SIG-M5 treated with dmso at 0.1 percent for 504 hours (cell line): ENCODE results near the gene SNTB2.
A peak's percentile ranks its signal among the peaks of the same experiment; 100 is the strongest.

ENCODE experiments used
- DNase-seq: peaks from one replicate; lab custom pipeline; 2025; ENCODE audit not compliant: unreplicated experiment; lab: John Stamatoyannopoulos, UW

SNTB2 gene

GRCh38 chr16:69179328-69180010, 7.5 kb upstream of the SNTB2 start:
- DNase-seq = no peak

DNA sequence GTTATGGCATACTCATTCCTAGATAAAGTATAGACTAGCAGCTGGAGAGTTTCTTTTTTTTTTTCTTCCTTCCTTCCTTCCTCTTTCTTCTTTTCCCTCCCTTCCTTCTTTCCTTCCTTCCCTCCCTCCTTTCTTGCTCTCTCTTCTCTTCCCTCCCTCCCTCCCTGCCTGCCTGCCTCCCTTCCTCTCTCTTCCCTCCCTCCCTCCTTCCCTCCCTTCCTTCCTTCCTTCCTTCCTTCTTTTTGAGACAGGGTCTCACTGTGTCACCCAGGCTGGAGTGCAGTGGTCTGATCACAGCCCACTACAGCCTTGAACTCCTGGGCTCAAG, 7.0 kb upstream of the SNTB2 start:
- no peak for DNase-seq

GRCh38 chr16:69182730-69183416, 4.1 kb upstream of the SNTB2 start:
- DNase-seq = no peak

DNA sequence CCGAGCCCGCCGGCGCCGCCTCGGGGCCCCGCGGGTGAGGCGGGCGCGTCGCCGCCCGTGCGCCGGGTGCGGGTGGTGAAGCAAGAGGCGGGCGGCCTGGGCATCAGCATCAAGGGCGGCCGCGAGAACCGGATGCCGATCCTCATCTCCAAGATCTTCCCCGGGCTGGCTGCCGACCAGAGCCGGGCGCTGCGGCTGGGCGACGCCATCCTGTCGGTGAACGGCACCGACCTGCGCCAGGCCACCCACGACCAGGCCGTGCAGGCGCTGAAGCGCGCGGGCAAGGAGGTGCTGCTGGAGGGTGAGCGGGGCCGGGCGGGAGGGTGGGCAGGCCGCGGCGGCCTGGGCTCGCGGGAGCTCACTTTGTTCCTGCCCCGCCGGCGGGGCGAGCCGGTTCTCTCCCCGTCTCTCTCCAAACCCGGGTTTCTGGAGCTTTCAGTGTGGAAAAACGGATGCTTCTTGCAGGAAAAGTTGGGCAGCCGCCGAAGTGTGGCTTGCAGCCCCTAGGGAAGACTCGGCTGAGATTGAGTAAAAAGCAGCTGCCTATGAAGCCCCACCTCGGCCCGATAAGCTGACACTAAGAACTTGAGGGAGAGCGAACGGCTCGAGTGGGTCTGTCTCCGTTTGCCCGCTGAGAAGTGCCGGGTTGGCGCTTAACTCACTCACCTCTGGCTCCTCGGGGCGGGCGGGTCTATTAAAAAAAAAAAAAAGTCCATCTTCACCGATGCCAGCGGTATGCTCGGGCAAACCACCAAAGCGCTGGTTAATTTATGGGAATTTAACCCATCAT, 677 bp downstream of the SNTB2 start:
- DNase-seq = no peak

DNA sequence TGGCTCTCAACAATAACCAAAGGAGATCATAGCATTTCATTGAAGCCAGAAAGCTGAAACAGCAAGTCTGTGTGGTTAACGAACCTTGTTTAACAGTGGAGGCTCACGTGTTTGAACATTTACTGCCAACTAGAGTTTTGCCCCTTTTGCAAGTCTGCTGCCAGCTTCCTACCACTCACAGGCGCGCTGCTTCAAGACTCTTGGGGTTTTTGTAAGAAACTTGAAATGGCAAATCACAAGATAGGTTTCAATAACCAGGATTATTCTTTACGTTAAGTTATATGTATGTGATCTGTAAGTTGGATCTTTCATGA, 1.2 kb downstream of the SNTB2 start:
- DNase-seq = no peak

- no peak for DNase-seq
Measured at GRCh38 chr16:69188716-69189115, 1.8 kb downstream of the SNTB2 start.

DNA sequence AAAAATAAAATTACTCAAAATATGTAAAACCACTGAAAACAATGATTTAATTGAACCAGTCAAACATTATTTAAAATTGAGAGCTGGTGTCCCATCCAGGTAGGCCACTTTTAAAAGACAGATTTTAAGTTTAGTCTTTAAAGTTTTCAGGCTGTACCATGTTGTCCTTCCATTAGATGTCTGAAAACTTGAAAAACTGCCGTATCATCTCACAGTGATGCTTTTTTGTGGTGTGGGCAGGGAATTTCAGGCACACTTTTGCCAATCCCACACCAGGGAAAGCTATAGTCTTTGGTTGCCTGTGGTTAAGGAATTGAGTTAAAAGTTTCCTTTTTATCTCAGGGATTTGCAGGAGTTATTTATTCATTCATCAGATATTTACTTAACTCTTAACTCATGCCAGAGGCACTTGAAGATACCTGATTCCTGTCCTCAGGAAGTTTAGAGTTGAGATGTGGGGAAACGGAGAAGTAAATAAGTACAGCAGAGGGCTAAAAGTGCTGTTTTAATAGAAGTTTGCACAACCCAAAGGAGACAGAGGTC, 3.2 kb downstream of the SNTB2 start:
- DNase-seq = no peak

- peak; percentile 82 for DNase-seq
Measured at GRCh38 chr16:69190598-69190997, 3.6 kb downstream of the SNTB2 start.

DNA sequence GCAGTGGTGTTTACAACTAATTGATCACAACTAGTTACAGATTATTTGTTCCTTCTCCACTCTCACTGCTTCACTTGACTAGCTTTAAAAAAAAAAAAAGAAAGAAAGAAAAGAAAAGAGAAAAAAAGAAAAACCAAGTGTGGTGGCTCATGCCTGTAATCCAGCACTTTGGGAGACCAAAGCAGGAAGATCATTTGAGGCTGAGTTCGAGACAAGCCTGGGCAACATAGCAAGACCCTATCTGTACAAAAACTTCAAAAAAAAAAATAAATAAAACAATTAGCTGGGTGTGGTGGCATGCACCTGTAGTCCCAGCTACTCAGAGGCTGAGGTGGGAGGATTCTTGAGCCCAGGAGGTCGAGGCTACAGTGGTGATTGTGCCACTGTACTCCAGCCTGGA, 4.2 kb downstream of the SNTB2 start:
- DNase-seq = no peak

DNA sequence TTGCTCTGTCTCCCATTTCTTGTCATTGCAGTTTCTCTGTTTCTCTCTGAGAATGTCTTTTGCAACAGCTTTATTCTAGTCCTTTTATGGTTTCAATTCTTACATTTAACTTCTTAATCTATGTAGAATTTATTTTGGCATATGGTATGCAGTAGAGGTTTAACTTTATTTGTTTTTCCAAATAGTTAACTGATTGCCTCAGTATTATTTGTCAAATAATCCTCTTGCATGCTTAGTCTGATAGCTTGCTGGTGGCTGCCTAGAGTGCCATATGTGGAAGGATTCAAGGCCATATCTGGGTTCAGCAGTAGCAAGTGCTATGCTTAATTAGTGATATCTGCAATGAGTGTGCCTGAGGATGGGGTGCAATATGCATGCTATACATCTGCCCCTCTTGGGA, 6.9 kb downstream of the SNTB2 start:
- no peak for DNase-seq

DNA sequence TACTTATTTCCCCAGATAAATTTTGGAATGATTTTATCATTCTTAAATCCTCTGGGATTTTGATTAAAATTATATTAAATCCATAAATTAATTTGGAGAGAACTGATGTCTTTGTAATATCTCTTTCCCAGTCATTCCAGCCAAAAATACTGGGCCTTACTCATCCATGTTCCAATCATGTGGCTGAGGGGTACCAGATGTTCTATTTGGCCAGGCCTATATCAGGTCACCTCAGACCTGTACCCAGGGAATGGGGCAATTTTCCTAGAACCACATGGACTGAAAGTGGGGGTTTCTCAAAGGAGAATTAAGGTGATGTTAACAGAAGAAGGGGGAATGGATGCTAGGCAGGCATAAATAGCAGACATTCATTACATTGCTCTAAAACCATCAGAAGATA, 7.5 kb downstream of the SNTB2 start:
- DNase-seq = no peak

GRCh38 chr16:69195369-69196029, 8.5 kb downstream of the SNTB2 start:
- no peak for DNase-seq

- no peak for DNase-seq
Measured at GRCh38 chr16:69197573-69197972, 10.6 kb downstream of the SNTB2 start.

- no peak for DNase-seq
Measured at GRCh38 chr16:69199382-69199781, 12.4 kb downstream of the SNTB2 start.

GRCh38 chr16:69201291-69201690, 14.3 kb downstream of the SNTB2 start:
- no peak for DNase-seq

DNA sequence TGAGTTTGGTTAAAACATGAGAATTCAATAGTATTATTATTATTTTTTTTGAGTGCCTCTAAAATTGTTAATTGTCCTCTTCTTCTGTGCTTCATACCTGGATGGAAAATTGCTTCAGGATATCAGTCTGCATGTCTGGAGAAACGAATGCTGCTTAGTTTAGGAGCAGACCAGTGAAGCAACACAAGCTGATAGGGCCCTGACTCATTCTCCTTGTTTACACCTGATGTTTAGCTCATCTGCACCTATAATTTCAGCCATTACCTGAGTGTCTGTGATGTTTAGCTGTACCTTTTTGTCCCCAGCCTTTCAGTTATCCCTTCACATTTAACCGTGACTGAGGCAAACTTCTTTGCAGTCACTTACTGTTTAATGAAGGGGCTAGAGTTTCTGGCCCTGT, 14.8 kb downstream of the SNTB2 start:
- no peak for DNase-seq

DNA sequence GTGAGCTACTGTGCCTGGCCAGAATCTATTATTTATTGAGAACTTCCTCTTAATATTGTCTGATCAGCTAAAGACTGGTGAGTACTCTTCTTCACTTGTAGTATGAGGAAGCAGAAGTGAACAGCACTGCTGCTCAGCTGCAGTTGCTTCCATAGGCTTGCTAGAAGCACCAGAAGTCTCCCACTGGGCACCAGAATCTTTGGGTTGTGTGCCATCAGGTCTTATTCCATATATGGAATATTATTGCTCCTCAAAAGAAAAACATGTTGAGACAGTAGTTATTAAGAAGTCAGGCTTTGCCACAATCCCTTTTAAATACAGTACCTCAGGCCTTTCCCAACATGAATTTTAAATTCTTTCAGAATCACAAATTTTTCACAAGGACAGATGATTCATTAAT, 17.2 kb downstream of the SNTB2 start:
- no peak for DNase-seq

GRCh38 chr16:69209735-69210134, 22.8 kb downstream of the SNTB2 start:
- DNase-seq = no peak

DNA sequence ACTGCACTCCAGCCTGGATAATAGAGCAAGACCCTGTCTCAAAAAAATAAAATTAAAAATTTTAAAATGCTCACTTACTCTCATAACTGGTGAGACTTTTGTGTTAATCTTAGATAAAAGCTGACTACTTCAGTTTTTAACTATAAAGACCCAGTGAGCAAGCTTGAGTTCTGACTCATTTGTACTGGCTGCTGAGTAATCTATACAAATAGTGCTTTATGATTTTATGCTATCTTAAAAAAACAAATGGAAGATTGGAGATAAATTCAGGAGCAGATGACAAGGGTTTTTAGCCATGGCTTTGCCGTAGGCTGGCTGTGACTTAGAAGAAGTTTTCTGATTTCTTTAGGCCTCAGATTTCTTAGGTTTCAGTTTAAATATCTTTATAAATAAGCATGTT, 30.5 kb downstream of the SNTB2 start:
- DNase-seq = no peak

DNA sequence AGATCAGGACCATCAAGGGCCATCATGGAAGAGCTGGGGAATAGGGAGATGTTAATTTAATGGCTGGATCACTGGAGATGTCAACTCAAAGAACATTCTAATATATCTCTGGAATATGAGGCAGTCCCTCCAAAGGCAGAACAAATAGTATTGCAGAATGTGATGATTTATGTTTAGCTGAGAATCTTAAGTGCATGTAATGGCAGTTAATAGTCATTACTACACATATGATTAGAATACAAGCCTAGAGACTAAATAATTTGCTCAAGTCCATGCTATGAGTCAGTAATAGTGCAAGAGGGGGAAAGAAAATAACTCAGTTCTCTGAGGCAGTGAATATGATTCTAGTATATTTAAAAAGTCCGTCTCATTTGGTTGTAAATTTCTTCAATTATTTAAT, 32.3 kb downstream of the SNTB2 start:
- DNase-seq = no peak

DNA sequence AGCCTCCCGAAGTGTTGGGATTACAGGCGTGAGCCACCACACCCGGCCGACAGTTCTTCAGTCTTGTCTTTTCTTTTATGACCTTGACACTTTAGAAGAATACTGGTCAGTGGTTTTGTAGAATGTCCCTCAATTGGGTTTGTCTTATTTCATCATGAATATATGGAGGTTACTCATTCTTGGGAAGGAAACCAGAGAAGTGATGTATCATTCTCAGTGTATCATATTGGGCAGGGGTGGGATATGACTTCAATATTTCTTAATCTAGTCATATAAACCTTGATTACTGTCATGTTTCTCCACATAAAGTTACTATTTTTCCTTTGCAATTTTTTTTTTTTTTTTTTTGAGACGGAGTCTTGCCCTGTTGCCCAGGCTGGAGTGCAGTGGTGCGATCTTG, 36.9 kb downstream of the SNTB2 start:
- no peak for DNase-seq

- no peak for DNase-seq
Measured at GRCh38 chr16:69225121-69225520, 38.2 kb downstream of the SNTB2 start.
